HG03558 (cell line): Measurements from ENCODE around the gene PSME3IP1.
"Not testable (repeated sequence)": the region's sequence is repeated elsewhere in the genome, so short reads cannot be mapped to it uniquely, and the experiment has no call there.

Experiments
- ATAC-seq: cut with Tn5 transposase; IDR thresholded peaks from one replicate; pipeline ENCODE4 v1.9.1; 2021; ENCODE audit warnings: moderate number of reproducible peaks; ENCODE audit not compliant: unreplicated experiment; ENCODE audit errors: extremely low read depth

Gene PSME3IP1

DNA sequence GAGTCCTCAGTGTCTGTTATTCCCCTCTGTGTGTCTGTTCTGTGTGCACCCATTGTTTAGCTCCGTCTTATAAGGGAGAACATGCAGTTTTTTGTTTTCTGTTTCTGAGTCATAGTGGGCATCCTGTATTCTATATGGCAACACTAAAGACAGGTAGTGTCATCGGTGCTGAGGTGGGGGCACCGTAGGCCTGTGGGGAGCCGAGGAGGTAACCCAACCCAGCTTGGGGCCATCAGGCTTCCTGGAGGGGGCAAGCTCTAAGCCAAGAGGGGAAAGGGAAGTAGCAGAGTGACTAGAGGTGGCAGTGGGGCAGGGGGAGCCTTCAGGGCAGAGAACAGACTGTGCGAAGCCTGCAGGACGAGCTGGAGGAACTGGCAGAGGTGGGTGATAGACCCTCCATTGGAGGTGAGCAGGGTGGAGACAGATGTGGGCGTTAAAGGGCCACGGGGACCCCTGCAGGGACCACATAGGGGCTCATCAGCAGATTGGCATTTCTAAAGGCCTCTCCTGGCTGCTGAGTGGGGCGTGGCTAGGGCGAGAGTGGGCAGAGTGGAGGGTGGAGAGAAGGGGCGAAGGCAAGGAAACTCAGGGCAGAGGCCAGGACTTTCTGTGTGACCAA lies 57.0 kb downstream of the PSME3IP1 start:
- no peak for ATAC-seq

DNA sequence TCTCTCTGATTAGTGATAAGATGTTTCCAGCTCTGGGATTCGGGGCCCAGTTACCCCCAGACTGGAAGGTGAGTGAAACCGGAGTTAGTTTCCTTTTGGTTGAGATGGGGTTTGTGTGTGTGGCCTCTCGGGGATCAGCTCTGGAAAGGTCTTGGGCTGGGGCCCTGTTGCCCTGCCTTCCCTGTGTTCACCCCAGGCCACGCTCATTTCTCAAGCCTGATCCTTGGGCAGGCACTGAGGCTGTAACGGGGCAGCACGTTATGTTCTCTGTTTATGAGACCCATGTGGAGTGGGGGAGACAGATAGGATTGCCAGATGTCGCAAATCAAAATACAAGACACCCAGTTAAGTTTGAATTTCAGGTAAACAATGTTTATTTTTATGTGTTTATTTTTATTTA lies 58.0 kb downstream of the PSME3IP1 start:
- ATAC-seq, result no peak

GRCh38 chr16:57127037-57127763 lies 58.6 kb downstream of the PSME3IP1 start:
- ATAC-seq, result no peak

DNA sequence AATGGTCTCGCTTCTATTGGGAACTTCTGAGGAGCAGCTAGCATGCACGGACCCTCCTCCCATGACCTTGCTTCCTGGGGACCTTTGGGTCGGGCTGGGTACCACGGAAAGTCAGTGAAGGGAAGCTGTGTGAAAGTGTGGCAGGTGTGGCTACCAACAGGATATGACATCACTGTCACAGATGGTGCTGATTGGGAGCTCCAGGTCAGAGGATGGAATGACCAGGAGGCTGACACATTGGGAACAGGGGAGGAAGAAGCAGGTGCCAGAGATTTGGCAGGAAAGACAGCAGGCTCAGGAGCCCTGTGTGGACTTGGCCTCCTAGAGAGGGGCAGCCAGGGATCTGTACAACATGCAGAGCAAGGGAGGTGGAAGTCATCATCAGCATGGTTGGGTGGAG lies 59.4 kb downstream of the PSME3IP1 start:
- ATAC-seq, result no peak

DNA sequence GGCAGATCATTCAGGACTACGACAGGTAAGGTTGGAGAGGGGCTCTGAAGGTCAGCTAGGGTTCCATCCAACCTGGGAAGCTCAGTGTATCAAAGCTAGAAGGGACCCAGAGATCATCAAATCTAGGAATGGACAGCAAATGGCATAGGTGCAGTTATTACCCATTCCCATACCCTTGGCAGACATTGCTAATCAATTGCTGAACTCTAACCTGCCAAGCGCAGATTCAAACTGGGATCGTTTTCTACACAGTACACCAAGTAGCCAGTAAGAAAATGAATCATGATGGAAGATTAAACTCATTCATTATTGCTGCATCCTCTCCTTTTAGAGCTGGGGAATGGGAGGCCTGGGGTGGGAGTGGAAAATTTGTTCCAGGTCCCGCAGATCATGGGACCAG lies 59.9 kb downstream of the PSME3IP1 start:
- ATAC-seq, result no peak

DNA sequence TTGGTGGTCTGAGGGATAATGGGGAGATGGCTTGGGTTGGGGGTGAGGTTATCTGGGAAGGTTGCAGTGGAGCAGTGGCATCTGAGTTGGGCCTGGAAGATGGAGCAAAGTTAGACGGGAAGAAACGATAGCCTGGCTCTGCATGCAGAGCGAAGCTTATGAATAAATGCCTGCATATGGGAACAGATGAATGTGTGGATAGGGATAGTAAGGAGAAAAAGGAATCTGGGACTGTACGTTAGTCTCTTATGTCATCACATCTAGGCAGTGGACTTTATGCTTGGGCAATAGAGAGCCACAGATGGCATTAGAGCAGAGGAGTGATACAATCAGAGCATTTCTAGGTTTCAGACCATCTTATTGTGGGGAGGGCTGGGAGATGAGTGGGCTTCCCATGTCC lies 60.5 kb downstream of the PSME3IP1 start:
- ATAC-seq, result no peak

GRCh38 chr16:57123974-57124674 lies 61.7 kb downstream of the PSME3IP1 start:
- no peak for ATAC-seq

- no peak for ATAC-seq
Observed at GRCh38 chr16:57123216-57123973, 62.4 kb downstream of the PSME3IP1 start.

DNA sequence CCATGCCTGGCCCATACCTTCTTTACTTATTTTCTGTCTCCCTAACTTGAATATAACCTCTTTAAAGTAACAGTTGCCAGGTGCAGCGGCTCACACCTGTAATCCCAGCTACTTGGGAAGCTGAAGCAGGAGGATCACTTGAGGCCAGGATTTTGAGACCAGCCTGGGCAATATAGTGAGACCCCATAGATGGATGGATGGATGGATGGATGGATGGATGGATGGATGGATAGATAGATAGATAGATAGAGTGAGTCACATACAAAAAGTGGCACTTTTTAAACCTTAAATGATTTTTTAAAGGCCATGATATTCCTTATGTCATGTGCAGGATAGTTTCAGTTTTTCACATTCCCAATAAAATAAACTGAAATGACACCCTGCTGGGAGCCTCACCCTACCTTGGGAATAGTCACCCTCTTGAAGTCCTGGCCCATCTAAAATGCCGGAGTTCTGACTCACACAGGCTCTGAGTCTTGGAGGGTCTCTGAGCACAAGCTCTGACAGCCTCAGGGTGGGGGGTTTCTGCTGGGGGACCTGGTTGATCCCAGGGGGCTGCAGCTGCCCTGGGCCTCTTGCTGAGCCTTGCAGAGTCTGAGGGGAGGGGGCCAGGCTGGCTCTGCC lies 67.3 kb downstream of the PSME3IP1 start:
- no peak for ATAC-seq

- ATAC-seq, result no peak
Observed at GRCh38 chr16:57115514-57116182, 70.2 kb downstream of the PSME3IP1 start.

DNA sequence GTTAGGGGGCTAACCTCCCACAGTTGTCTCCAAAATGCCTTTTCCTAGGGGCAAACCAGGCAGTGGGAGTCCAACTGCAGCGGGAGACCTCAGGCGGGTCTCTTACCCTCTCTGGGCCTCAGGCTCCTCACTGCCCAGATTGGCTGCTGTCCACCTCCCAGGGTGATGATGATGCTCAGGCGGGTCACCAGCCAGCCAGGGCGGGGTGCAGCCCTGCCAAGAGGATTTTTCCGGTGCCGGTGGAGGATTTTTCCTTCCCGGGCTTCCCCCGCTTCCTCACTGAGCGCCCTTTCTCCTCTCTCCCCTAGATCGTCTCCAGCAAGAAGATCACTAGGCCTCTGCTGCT lies 70.7 kb downstream of the PSME3IP1 start:
- ATAC-seq, result no peak

- ATAC-seq, result no peak
Observed at GRCh38 chr16:57113664-57114063, 72.2 kb downstream of the PSME3IP1 start.

GRCh38 chr16:57113042-57113453 lies 72.8 kb downstream of the PSME3IP1 start:
- no peak for ATAC-seq

GRCh38 chr16:57112403-57113041 lies 73.3 kb downstream of the PSME3IP1 start:
- ATAC-seq, result no peak

GRCh38 chr16:57111420-57111819 lies 74.4 kb downstream of the PSME3IP1 start:
- no peak for ATAC-seq

DNA sequence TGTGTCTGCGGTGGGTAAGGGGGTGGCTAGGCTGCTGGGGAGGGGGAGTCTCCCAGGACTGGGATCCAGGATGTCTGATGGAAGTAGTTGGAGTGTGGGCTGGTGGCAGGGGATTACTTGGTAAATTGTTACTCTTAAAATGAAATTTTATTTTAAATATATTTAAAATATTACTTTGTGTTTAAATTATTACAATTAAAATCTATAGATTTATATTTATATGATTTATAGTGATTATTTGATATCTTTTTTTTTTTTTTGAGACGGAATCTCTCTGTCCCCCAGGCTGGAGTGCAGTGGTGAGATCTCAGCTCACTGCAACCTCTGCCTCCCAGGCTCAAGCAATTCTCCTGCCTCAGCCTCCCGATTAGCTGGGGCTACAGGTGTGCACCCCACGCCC lies 74.9 kb downstream of the PSME3IP1 start:
- no peak for ATAC-seq

DNA sequence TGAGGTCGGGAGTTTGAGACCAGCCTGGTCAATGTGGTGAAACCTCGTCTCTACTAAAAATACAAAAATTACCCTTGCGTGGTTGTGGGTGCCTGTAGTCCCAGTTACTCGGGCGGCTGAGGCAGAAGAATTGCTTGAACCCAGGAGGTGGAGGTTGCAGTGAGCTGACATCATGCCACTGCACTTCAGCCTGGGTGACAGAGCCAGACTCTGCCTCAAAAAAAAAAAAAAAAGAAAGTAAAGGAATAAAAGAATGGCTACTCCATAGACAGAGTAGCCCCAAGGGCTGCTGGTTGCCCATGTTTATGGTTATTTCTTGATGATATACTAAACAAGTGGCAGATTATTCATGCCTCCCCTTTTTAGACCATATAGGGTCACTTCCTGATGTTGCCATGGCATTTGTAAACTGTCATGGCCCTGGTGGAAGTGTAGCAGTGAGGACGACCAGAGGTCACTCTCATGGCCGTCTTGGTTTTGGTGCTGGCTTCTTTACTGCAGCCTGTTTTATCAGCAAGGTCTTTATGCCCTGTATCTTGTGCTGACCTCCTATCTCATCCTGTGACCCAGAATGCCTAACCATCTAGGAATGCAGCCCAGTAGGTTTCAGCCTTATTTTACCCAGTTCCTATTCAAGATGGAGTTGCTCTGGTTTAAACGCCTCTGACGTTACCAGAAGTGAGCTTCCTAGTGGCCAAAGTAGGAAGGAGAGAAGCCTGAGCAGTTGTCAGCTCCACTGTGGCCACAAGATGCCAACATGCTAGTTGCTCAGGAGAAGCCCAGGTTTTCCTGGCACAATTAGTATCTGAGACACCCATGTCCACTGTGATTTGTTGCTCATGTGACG lies 76.4 kb downstream of the PSME3IP1 start:
- ATAC-seq, result not testable (repeated sequence)

- no peak for ATAC-seq
Observed at GRCh38 chr16:57108432-57108831, 77.4 kb downstream of the PSME3IP1 start.
